Parathyroid adenoma (tissue), 2 donors: Measurements from ENCODE around the gene TRMT5.
A peak's percentile ranks its signal among the peaks of the same experiment; 100 is the strongest.

Source experiments
- H2AFZ ChIP-seq: fragments of 300-600 bp; sonication (generic); one replicate; pipeline ENCODE4 v1.7.0; 2017; ENCODE audit warnings: antibody characterized with exemption, mild to moderate bottlenecking
- H3K27ac ChIP-seq: fragments of 300-600 bp; sonication (generic); one replicate; pipeline ENCODE4 v1.7.0; 2017
- H3K27me3 ChIP-seq: fragments of 300-600 bp; sonication (generic); one replicate; pipeline ENCODE4 v1.7.0; 2017; ENCODE audit warnings: low read length; ENCODE audit not compliant: control insufficient read depth, insufficient read depth
- H3K36me3 ChIP-seq: fragments of 300-600 bp; sonication (generic); one replicate; pipeline ENCODE4 v1.7.0; 2017; ENCODE audit warnings: low read length; ENCODE audit not compliant: control insufficient read depth, insufficient read depth
- H3K4me1 ChIP-seq: fragments of 300-600 bp; sonication (generic); one replicate; pipeline ENCODE4 v1.7.0; 2017; ENCODE audit warnings: control low read depth
- H3K4me2 ChIP-seq: fragments of 300-600 bp; sonication (generic); one replicate; pipeline ENCODE4 v1.7.0; 2017; ENCODE audit warnings: low read length
- H3K4me3 ChIP-seq: fragments of 300-600 bp; sonication (generic); one replicate; pipeline ENCODE4 v1.7.0; 2017; ENCODE audit warnings: low read depth, low read length
- H3K79me2 ChIP-seq: fragments of 300-600 bp; sonication (generic); one replicate; pipeline ENCODE4 v1.7.0; 2017; ENCODE audit warnings: control low read depth
- H3K9ac ChIP-seq: fragments of 300-600 bp; sonication (generic); one replicate; pipeline ENCODE4 v1.7.0; 2017; ENCODE audit warnings: mild to moderate bottlenecking
- H3K9me3 ChIP-seq: fragments of 300-600 bp; sonication (generic); one replicate; pipeline ENCODE4 v1.7.0; 2017; ENCODE audit warnings: low read length; ENCODE audit not compliant: control insufficient read depth
- TF ChIP-seq, protein P1 (sequence below): fragments of 300-600 bp; sonication (generic); IDR thresholded peaks from one replicate; pipeline ENCODE4 v1.7.0; 2017; ENCODE audit warnings: antibody characterized with exemption, mild to moderate bottlenecking
- donor health status: primary hyperparathyroidism.

Gene TRMT5

DNA sequence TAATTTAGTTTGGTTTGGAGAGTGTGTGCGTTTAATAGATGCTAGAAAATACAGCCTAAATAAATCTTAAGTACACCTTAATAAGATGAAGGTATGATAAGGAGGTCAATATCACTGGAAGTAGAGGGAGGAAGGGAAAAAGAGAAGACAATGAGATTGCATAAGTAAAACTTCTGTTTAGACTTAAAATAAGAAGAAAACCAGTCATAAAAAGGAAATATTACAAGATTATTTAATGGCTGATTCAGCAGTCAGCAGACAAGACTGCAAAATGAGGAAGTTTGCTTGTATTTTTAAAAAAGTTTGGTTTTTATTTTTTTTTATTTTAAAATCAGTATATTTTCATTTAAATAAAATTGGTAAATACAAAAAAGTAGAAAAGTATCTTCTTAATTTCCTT, 3.3 kb upstream of the TRMT5 start:
- TF ChIP-seq, protein P1, sequence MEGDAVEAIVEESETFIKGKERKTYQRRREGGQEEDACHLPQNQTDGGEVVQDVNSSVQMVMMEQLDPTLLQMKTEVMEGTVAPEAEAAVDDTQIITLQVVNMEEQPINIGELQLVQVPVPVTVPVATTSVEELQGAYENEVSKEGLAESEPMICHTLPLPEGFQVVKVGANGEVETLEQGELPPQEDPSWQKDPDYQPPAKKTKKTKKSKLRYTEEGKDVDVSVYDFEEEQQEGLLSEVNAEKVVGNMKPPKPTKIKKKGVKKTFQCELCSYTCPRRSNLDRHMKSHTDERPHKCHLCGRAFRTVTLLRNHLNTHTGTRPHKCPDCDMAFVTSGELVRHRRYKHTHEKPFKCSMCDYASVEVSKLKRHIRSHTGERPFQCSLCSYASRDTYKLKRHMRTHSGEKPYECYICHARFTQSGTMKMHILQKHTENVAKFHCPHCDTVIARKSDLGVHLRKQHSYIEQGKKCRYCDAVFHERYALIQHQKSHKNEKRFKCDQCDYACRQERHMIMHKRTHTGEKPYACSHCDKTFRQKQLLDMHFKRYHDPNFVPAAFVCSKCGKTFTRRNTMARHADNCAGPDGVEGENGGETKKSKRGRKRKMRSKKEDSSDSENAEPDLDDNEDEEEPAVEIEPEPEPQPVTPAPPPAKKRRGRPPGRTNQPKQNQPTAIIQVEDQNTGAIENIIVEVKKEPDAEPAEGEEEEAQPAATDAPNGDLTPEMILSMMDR: no peak
- no peaks in the 10 kb centered on the region for H3K27me3 ChIP-seq
- H3K9ac ChIP-seq: no peak overlapping the region
- no peak overlapping the region for H3K27ac ChIP-seq
- no peaks in the 10 kb centered on the region for H3K36me3 ChIP-seq
- H3K9me3 ChIP-seq: no peaks in the 10 kb centered on the region
- H3K4me2 ChIP-seq: no peak overlapping the region
- peaks cover 11% of the 10 kb centered on the region for H3K4me1 ChIP-seq
- no peak overlapping the region for H2AFZ ChIP-seq
- H3K4me3 ChIP-seq: no peak overlapping the region
- peaks cover 41% of the 10 kb centered on the region for H3K79me2 ChIP-seq

DNA sequence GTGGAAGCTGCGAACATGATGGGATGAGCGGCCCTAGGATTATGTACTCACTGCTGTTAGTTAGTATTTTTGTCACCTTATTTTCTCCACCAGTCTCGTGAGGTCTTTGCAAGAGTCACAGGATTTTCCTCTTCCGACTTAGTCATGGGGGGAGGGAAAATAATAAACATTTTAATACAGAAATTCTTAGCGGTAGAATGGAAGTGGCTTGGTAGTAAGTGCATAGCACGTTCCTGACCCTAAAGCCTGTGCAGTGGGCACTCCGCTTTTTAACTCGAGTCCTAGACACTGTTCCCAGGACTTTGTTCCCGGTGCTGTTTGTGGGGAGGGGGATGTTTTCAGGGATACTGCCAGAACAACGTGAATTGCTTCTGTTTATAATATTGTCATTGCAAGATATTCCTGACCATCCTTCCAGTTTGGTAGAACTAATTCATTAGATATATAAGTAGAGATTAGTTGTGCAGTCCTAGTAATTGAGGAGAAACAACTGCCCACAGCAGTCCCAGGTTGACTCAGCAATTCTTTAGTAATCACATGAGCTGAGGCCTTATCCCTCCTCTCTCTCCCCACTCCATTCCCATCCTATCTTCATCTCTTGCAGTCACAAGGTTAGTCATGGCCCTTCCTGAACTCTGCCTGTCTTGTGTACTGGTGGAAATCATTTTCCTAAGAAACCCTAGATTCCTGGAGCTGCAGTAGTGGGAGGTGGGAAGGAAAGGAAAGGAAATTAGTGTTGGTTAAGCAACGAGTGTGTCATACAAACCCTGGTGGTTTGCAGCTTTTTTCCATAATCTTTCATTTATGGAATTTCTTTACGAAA, 965 bp upstream of the TRMT5 start:
- Histone ChIP-seq H3K4me2 (peak overlapping the region; percentile 86), H3K36me3 (no peaks in the 10 kb centered on the region), H3K9ac (no peak overlapping the region), H3K79me2 (peaks cover 31% of the 10 kb centered on the region), H3K9me3 (no peaks in the 10 kb centered on the region), H3K27ac (peak overlapping the region; percentile 88), H3K27me3 (no peaks in the 10 kb centered on the region), H3K4me3 (peak overlapping the region; percentile 89), H2AFZ (peak overlapping the region; percentile 95), H3K4me1 (peaks cover 12% of the 10 kb centered on the region)
- TF ChIP-seq, protein P1: no peak

DNA sequence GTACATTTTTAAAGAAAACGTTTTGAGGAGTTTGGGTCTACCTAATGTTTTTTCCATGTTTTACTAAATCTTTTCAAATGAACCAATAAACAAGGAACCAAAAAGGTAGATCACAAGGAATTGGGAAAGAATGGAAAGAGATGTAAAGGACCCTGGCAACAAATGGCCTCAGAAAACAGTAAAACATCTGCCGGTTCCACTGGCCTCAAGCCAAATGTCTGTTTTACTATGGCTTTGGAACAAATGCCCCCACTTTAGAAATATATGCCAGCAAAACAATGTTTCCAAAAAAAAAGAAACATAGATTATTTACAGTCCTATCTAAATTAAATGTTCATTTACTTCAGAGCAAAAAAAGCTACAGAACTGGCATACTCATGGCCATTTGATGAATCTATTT, 3.0 kb downstream of the TRMT5 start:
- Histone ChIP-seq H3K4me1 (peaks cover 12% of the 10 kb centered on the region), H3K27ac (no peak overlapping the region), H2AFZ (no peak overlapping the region), H3K9ac (no peak overlapping the region), H3K27me3 (no peaks in the 10 kb centered on the region), H3K79me2 (peaks cover 13% of the 10 kb centered on the region), H3K36me3 (no peaks in the 10 kb centered on the region), H3K9me3 (no peaks in the 10 kb centered on the region), H3K4me3 (no peak overlapping the region), H3K4me2 (no peak overlapping the region)
- TF ChIP-seq, protein P1: no peak

DNA sequence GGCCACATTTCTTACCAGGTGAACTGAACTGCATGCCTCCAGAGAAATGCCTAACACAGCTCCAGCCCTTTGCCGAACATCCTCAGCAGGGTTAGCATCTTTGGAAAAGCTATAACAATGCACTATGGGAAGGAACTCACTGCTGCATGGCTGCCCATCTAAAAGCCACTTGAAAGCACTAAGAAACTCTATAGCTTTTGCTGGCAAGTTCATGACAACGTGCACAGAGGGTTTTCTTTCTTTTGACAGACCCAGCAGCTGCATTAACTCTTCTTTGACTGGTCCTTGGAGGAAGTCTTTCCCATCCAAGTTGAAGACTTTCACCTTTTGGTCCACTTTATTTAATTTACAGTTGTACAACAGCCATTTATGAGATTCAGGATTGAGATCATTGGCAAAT, 5.3 kb downstream of the TRMT5 start:
- no peak overlapping the region for H3K9ac ChIP-seq
- no peak overlapping the region for H3K27ac ChIP-seq
- no peak overlapping the region for H3K4me2 ChIP-seq
- TF ChIP-seq, protein P1: no peak
- H2AFZ ChIP-seq: no peak overlapping the region
- H3K4me1 ChIP-seq: peaks cover 12% of the 10 kb centered on the region
- no peaks in the 10 kb centered on the region for H3K36me3 ChIP-seq
- H3K79me2 ChIP-seq: peaks cover under 1% of the 10 kb centered on the region
- no peaks in the 10 kb centered on the region for H3K27me3 ChIP-seq
- no peaks in the 10 kb centered on the region for H3K9me3 ChIP-seq
- H3K4me3 ChIP-seq: no peak overlapping the region
